Ramos (cell line): ENCODE data around the gene TMEM63A.

Source experiments
- in situ Hi-C: fragments of 300-500 bp; cut with MboI; formaldehyde crosslinking; loops from one replicate; pipeline ENCODE4 v1.14.3; 2022; ENCODE audit warnings: low sequenced_read_pairs; ENCODE audit not compliant: unreplicated experiment

The TMEM63A gene

DNA sequence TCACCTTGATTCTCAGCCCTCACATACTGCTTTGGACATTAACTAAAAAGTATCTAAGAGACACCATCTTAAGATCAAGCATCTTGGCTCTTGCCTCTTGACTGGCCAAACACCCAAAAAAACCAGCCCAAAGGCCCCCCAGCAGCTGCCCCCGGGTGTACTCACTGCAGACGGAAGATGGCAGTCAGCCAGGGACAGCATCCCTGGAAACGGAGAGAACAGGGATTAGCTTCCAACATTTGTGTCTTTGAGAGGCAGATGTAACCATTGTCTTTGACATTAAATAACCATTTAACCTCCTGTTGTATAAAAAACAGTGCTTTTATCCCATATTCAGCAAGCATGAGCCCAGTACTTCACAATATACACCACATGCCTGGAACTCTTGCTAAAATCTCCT lies 11.3 kb downstream of the TMEM63A start:
- in situ Hi-C loops: no loop called here

DNA sequence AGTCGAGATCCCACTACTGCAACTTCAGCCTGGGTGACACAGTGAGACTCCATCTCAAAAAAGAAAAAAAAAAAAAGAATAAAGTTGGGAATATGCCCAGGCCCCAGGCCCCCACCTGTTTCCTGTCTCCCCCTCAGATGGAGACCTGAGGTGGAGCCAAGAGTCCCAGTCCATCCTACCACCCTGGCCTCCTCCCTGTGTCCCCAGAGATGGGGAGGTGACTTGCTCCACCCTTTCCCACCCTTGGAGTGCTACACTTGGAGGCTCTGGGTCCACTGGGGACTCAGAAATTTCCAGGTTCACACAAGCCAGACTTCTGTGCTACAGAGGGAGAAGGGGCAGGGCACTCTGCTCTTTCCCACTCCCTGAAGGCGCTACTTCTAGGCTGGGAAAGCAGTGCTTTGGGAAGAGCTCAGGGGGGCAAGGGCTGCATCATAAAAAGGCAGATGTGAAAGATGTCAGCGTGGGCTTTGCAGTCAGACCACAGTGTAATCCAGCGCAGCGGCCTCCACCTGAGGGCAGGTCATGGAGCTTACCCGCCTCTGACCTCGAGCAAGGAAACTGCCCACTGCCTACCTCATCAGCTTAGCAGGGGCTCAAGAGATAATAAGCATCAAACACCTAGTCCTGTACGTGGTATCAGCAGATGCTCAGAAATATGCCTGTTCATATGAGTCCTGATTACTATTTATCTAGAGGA lies 13.4 kb downstream of the TMEM63A start:
- in situ Hi-C loops: no loop called here

DNA sequence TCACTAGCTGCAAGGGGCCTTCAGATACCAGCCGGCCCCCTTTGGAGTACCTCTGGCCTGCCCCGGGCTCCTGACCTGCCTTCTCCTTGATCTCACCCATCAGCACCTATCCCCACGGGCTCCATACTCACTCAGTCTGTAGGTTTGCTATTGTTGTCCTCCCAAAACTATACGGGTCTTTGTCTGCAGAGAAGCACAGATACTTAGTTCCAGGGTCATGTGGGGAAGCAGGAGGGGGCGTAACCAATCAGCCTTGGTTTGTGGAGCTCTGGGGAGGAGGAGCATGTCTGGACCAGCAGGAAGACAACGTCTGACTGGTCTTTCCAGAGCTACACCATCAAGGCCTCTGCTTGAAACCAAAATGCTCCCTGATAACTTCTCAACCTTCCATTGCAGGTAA lies 15.2 kb downstream of the TMEM63A start:
- in situ Hi-C loops: no loop called here

DNA sequence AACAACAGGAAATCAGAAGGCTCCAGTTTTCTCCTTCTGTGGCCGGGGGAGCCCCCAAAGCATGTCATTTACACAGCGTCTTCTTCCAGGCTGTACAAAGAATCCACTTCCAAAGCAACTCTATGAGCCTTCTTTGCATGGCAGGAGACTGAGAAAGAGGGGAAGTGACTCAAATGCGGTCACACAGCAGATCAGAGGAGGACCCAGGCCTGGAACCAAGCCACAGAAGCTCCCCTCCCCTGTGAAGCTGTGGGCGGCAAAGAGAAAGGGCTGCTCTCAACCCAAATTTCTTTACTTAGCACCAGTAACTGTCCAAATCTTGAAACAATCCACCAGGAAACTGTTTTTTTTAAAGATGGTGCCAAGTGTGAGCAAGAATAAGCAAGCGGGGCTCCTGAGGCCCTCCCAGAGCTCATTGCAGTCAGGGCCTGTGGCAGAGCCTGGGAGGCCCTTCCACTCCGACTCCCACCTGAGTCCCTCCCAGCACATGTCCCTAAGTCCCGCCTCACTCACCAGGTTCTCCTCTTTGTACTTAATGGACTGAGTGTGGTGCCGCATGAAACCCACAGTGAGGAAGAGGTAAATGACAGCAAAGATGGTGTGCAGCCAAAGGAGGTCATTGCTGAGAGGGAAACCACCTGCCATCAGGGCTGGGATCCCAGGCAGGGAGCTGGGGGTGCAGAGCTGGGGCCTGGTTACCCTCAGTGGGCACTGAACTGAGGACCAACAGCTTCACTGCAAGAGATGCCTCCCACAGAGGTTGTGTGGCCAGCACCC lies 15.9 kb downstream of the TMEM63A start:
- in situ Hi-C loops: no loop called here

DNA sequence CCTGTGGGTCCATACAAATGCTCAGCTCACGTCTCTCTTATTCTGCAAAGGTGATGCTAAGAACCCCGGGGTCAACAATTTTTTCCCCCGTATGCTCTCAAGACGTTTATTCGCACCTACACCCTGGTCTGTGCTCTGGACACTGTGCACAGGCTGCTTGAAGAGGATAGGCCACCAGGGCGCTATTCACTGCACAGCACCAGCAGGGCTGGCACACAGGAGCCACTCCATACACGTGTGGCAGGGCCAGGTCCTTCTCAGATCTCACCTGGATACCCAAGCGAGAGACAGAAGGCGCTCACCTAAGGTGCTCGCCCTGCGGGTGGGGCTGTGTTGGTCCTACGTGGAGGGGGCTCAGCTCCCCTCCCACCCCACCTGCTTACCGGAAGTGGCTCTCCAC lies 16.7 kb downstream of the TMEM63A start:
- in situ Hi-C loops: no loop called here

DNA sequence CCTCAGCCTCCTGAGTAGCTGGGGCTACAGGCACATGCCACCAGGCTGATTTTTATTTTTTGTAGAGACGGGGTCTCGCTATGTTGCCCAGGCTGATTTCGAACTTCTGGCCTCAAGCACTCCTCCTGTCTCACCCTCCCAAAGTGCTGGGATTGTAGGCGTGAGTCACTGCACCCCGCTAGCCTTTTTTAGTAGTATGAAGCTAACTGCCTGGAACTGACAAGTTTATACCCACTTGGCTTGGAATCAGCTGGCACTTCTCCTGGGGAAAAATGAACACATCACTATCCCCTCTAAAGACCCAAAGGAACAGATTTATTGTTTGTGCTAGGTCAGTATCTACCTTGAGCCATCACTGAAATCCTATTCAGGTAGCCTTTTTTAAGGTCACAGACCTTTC lies 19.0 kb downstream of the TMEM63A start:
- in situ Hi-C loops: no loop called here

DNA sequence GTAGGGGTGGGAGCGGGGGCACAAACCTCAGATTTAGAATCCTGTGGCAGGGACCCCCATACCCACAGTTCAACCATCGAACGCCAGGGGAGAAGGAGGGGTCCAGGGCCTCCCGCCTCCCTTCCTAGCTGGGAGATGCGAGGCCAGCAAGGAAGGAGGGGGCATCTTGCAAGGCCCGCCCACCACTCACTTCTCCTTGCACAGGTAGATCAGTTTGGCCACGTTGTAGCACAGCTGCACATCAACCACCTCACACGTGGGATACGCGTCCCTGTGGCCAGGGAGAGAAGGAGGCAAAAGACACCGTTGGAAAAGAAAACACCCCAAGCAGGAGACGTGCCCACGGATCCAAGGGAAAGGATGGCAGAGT lies 19.6 kb downstream of the TMEM63A start:
- in situ Hi-C loops: no loop called here

DNA sequence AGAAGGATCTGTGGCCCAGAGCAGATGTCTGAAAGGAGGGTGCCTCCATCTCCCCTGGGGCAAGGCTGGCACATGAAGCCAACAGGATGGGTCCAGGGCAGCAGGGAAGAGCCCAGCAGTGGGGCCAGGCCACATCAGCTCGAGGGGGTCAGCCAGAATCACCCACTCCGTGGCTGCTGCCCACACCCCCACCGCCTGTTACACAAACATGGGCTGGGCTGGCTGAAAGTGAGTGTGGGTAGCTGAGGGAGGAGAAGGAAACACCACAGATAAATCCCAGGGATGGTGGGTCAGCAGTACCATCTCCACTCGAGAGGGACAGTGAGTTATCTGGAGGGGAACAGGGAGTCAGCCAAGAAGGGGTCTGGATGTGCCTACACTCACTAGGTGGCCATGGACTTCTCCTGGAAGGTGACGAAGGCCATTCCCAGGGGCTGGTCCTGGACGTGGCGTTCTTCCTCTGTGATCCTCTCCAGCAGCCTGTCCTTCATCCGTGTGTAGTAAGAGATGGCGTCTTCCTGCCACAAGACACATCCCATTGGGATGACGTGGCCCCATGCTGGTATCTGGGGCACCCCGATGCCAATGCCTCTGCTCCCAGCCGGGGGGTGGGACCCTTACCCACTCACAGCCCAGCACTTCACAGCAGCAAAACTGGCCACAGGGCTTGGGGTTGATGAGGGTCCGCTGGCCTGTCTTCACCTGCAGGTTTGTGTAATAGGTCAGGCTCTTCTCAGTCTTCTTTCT lies 20.2 kb downstream of the TMEM63A start:
- in situ Hi-C loops: no loop called here

DNA sequence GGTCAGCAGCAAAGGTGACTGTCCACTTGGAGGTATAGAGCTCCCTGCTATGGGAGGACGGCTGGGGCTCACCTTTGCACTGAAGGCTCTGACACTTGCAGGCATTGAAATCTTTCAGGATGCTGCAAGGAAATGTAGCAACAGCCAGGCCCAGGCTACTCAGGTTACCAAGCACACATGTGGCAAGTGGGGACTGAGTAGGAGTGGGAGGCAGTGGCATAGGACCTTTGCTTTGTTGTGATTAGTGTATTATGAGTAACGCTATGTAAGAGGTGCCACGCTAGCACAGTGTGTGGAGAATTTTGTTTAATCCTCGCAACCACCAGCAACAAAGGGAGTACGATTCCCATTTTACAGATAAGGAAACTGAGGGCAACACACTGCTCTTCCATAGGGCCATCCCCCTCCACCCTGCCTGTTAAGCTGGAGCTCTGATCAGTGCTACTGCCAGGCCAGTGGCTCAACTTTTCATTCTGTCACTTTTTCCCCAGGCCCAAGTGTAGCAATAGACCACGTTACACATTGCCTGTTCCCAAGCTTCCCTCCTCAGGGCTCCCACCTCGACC lies 21.2 kb downstream of the TMEM63A start:
- in situ Hi-C loops: no loop called here

DNA sequence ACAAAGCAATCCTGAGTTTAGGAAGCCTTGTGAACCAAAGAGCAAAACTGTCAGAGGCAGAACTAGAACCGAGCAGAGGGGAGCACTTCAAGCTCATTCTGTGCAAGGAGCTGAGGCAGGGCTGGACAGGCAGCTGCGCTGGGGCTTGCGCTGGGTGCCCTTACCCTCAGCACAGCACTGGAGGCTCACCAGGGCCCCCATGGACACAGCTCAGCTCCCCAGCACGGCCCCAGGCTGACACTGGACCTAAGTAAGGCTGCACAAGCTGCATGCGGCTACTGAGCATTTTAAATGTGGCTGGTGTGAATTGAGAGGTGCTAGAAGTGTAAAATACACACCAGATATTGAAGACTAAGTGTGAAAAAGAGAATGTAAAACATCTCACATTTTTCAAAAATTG lies 22.1 kb downstream of the TMEM63A start:
- in situ Hi-C loops: no loop called here

DNA sequence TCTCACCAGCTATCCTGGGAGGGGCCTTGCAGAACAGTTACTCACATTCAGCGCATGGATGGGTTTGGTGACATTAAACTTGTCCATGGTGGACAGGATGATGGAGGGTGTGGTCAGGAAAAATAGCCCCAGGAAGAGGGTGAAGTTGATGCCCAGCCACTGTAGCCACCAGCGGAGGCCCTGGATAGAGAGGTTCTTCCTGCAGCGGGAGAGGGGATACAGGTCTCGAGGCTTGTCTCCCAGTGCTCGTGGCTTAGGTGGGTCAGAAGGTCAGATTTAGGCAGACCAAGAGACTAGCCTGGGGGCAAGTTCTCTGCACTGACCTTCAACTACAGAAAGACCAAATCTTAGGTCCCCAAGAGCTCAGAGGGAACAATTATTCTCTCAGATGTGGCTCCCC lies 23.0 kb downstream of the TMEM63A start:
- in situ Hi-C loops: no loop called here

DNA sequence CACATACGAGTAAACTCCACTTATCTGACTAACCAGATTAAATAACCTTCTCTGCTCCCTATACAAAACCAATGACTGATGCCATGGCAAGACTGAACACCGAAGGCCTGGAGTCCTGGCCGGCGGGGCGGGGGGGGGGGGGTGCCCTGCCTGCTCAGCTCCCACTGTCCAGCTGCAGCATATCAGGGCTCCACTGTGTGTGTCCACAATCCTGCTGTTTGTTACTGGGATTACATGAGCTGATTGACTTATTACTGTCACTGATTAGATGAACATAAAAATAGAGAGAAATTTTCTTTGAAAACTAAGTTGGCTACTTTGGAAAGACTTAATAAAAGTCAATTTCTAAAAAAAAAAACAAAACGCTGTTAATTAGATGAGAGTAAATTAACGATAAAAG lies 24.9 kb downstream of the TMEM63A start:
- in situ Hi-C loops: no loop called here

DNA sequence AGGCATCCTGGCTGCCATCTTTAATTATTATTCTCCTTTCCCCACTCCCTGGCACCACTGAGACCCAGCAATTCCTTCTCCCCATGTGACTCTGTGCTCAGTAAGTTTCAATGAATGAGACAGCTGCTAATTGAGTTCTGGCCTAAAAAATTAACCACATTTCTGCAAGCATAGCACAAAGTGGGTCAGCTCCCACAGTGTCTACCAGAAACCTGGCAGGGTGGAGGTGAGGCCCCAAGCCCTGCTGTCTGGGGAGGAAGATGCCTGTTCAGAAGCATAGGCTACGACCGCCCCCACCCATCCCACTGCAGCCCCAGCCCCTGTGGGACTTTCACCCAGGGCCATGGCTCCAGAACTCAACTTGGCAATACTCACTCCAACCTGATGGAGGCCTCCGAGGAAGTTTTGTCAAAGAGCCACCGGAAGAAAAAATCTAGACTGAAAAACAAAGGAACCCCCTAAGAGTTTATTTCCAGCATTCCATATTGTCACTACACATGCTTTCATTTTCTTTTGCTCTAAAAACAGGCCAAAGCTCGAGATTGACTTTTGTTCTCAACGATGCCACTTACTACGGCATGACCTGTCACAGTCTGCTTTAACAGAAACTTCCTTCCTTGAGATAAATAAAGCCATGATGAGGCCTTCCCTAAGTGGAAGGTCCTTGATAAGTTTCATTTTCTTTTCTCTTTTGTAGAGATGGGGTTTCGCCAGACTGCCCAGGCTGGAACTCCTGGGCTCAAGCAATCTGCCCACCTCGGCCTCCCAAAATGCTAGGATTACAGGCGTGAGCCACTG lies 26.5 kb downstream of the TMEM63A start:
- in situ Hi-C loops: no loop called here

DNA sequence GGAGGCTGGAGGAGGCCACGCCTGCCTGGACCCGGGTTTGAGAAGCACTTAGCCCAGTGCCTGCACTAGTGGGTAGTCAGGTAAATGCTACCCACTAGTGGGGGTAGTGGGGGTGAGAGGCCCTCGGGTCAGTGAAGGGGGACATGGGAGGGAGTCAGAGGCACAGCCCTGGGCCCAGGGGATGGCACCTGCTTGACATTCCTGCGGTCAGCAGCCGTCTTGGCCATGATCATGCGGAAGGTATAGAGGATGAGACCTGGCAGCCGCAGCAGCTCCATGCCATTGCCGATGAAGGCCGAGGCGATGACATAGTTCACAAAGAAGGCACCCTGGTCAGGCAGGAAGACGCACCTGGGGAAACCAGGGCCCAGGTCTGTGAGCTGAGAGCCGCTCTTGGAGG lies 28.7 kb downstream of the TMEM63A start:
- in situ Hi-C loops: no loop called here

DNA sequence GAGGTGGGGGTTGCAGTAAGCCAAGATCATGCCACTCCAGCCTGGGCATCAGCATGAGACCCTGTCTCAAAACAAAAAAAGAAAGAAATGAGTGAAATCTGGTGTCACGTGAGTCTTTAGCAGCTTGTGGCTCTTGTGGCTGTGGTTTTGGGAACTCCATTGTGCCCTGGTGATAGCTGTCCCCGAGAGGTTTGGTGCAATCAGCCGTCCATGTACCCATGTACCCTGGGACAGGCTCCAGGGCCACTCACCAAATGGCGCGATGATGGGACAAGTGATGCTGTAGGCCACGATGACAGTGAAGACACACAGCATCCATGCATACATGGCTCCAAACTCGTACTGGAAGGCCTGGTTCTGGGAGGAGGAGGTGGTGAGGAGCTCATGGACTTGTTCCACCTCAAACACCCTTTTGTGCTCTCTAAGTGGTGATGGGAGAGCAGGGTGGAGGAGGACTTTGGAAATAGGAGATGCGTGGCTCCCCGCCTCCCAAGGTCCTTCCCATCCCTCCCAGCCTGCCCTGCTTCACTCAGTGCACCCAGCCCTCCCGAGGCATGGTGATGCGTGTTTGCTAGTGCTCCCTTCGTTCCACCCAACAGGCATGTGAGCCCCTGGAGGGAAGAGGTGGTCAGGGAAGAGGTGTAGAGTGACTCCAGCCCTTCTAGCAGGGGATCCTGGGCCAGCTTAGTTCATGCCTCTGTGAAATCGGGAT lies 29.6 kb downstream of the TMEM63A start:
- in situ Hi-C loops: no loop called here

DNA sequence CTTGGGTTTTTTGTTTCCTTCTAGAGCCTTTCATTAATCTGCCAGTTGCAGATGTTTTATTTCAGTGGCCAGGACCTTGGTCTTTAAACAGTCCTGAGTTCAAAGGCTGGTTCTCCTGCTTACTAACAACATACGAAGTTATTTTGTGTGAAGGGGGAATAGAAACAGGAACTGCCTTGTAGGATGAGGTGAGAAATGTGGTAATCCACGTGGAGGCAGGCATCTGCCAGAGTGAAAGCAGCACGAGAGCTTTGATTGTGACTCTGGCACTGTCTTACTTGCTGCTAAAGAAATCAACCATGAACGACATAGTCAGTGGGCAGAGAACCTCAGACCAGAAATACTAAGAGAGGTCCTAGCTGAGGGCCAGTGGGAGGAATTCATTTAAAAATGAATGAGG lies 30.4 kb downstream of the TMEM63A start:
- in situ Hi-C loops: no loop called here

DNA sequence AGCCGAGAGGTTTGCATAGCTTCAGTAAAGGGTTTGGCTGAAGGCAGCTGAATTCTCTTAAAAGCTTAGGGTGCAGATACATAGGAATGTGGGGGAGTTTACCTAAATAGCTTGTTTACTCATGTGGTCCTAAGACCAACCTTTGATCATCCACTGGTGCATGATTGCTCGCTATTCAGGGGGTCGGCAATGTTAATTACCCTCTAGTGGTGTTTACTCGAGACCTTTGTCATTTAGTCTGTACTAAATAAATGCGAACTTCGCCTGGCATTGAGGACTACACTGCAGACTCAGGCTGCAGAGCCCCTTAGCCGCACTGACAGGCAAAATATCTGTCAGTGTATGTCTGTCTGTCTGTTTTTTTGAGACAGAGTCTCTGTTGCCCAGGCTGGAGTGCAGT lies 31.8 kb downstream of the TMEM63A start:
- in situ Hi-C loops: no loop called here

DNA sequence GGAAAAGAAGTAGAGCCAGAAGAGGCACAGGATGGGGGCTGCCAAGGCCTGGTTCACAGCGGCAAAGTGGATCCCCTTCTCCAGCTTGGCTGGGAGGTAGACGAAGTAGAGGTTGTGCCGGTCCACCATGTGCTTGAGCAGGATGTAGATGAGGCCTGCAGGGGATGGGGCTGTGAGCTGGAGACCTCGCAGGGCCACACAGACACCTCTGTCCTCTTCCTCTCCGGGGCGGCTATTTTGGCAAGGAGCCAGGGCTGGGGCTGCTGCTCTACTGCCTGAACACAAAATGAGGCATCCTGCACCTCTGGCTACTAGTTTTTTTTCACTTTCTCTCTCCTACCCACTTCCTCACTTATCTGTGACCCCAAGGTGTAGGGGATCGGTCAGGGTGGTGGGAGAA lies 32.3 kb downstream of the TMEM63A start:
- in situ Hi-C loops: no loop called here

DNA sequence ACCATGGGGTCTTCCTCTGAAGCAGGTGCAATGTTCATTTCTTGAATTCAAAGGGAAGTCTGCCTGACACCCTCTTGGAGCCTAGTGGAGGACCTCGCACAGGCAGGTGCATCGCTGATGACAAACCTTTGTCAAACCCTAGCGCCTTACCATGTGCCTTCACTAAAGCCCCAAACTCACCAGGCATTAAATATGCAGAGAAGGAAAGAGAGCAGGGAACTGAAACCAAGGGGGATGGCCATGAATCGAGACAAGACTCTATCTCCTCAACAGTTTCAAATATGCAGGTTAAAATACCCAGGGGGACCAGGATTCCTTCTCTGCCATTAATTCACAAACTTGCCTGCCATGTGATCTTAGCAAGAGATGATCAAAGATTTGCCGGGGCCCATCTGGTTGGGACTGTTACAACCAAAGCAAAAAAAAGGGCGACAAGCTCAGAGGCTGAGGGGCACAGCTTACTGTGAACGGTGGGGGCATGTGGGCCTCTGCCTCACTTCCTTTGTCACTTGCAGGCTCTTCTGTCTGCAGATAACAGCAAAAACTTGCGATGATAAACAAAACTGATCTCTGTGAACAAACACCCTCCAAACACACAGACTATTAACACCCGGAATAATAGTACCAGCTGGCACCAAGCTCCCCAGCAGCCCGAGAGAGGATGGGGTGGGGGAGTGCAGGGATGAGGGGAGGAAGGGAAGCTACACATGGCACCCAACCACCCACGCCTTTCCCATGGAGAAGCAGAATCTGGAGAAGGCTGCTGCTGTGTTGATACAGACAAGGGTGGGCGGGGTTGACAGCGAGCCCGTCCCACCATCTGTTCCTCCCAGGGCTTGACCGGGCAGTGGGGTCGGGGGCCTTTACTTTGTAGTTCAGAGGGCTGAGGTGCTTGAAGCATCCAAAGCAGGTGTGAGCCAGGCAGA lies 33.9 kb downstream of the TMEM63A start:
- in situ Hi-C loops: no loop called here
